CD4-positive, CD25-positive, alpha-beta regulatory T cell (primary cell): ENCODE data around the gene MRFAP1L1. TPM values are rescaled to one million over a fixed set of nuclear protein-coding genes. Genes with fewer than 3 reads are reported as not detected.

ENCODE experiments used
- ATAC-seq, 2 donors: fragments of 150-1000 bp; cut with Tn5 transposase; one replicate each; pipeline ENCODE4 v1.10.0; 2021; ENCODE audit warnings: low read depth in 2 of 2, moderate number of reproducible peaks in 2 of 2, moderate library complexity in 1 of 2
- DNase-seq, 3 donors: peaks; one replicate each; pipeline versions ENCODE4 v3.0.0 to v3.0.0-alpha.2; 2012 to 2022; ENCODE audit warnings: mixed read lengths in 1 of 3
- H3K27ac ChIP-seq: one replicate; pipeline ENCODE4 v1.7.0; 2013; ENCODE audit warnings: mild to moderate bottlenecking, low read length; ENCODE audit not compliant: insufficient read depth, poor library complexity, severe bottlenecking
- H3K27me3 ChIP-seq: one replicate; pipeline ENCODE4 v1.7.0; 2013; ENCODE audit warnings: low read length; ENCODE audit not compliant: control insufficient read depth, insufficient read depth
- H3K36me3 ChIP-seq: one replicate; pipeline ENCODE4 v1.7.0; 2013; ENCODE audit warnings: mild to moderate bottlenecking, low read length, moderate library complexity; ENCODE audit not compliant: control insufficient read depth, insufficient read depth
- H3K4me1 ChIP-seq: 2 replicates; pipeline ENCODE4 v1.7.0; 2013; ENCODE audit warnings: mild to moderate bottlenecking, low read length; ENCODE audit not compliant: insufficient read depth, control insufficient read depth, poor library complexity, severe bottlenecking
- H3K4me3 ChIP-seq: one replicate; pipeline ENCODE4 v1.7.0; 2013; ENCODE audit warnings: low read depth, mild to moderate bottlenecking, low read length, moderate library complexity
- H3K9me3 ChIP-seq, 2 experiments: 1 replicate in 1 of 2; 2 replicates in 1 of 2; pipeline ENCODE4 v1.7.0; 2013; ENCODE audit warnings: low read length in 2 of 2, mild to moderate bottlenecking in 1 of 2, moderate library complexity in 1 of 2; ENCODE audit not compliant: control insufficient read depth in 2 of 2
- H3K27ac Mint-ChIP-seq, 3 donors: one replicate each; pipeline ENCODE4 v1.8.0; 2020 to 2022; ENCODE audit warnings: mild to moderate bottlenecking in 3 of 3, mixed read lengths in 3 of 3, moderate library complexity in 2 of 3
- H3K27me3 Mint-ChIP-seq: one replicate; pipeline ENCODE4 v1.8.0; 2022; ENCODE audit warnings: mild to moderate bottlenecking, mixed read lengths
- H3K36me3 Mint-ChIP-seq: one replicate; pipeline ENCODE4 v1.8.0; 2020; ENCODE audit warnings: mixed read lengths
- H3K4me1 Mint-ChIP-seq, 4 donors: one replicate each; pipeline ENCODE4 v1.8.0; 2020 to 2022; ENCODE audit warnings: mixed read lengths in 4 of 4, mild to moderate bottlenecking in 1 of 4
- H3K4me3 Mint-ChIP-seq, 4 donors: one replicate each; pipeline ENCODE4 v1.8.0; 2020 to 2022; ENCODE audit warnings: mild to moderate bottlenecking in 4 of 4, mixed read lengths in 4 of 4, moderate library complexity in 3 of 4
- H3K9me3 Mint-ChIP-seq, 7 donors: one replicate each; pipeline ENCODE4 v1.8.0; 2020 to 2022; ENCODE audit warnings: mixed read lengths in 7 of 7, mild to moderate bottlenecking in 3 of 7, moderate library complexity in 2 of 7
- polyA plus RNA-seq, 4 donors: library from polyadenylated mRNA; unstranded; fragments of 300-500 nt; fragmentation: Illumina TruSeq; gene quantifications; one replicate each; pipeline ENCODE4 v1.2.3, GENCODE V29; 2021
- total RNA-seq: library from RNA; stranded (reverse); gene quantifications from one replicate; pipeline ENCODE4 v1.2.3, GENCODE V29; 2022

Gene MRFAP1L1
- total and polyA plus RNA-seq, 5 donors from 2014 or later: 32.6 to 156 (median 148) TPM

- Mint-ChIP-seq H3K4me3 (no peak overlapping the region), H3K27me3 (no peaks in the 10 kb centered on the region), H3K9me3 (no peaks in the 10 kb centered on the region), H3K27ac (no peak overlapping the region), H3K4me1 (peaks cover 0 to 13% (median 7%) of the 10 kb centered on the region in 4 donors), H3K36me3 (no peaks in the 10 kb centered on the region)
- H3K4me1 ChIP-seq: peaks cover 20% of the 10 kb centered on the region
- H3K27me3 ChIP-seq: no peaks in the 10 kb centered on the region
- no peaks in the 10 kb centered on the region for H3K36me3 ChIP-seq
- H3K9me3 ChIP-seq: no peaks in the 10 kb centered on the region
- ATAC-seq (no peak), DNase-seq (no peak)
- no peak overlapping the region for H3K27ac ChIP-seq
- no peak overlapping the region for H3K4me3 ChIP-seq
Measured at GRCh38 chr4:6746721-6747293, 37.1 kb upstream of the MRFAP1L1 start.

GRCh38 chr4:6742989-6743388, 33.3 kb upstream of the MRFAP1L1 start:
- no peak for ATAC-seq

GRCh38 chr4:6742507-6742906, 32.8 kb upstream of the MRFAP1L1 start:
- Histone ChIP-seq H3K4me3 (no peak overlapping the region), H3K9me3 (no peaks in the 10 kb centered on the region), H3K27me3 (no peaks in the 10 kb centered on the region), H3K27ac (no peak overlapping the region), H3K4me1 (peaks cover 12% of the 10 kb centered on the region), H3K36me3 (no peaks in the 10 kb centered on the region)
- no peak overlapping the region for H3K27ac Mint-ChIP-seq
- peaks cover 0 to 8% (median 0%) of the 10 kb centered on the region in 4 donors for H3K4me1 Mint-ChIP-seq
- H3K36me3 Mint-ChIP-seq: no peaks in the 10 kb centered on the region
- peaks cover 0 to 6% (median 0%) of the 10 kb centered on the region in 7 donors for H3K9me3 Mint-ChIP-seq
- H3K4me3 Mint-ChIP-seq: no peak overlapping the region
- peak in 1 of 3 donors; percentile 27 for DNase-seq
- peaks cover 14% of the 10 kb centered on the region for H3K27me3 Mint-ChIP-seq
- ATAC-seq: no peak

More at GRCh38 chr4:6742989-6743388, 33.3 kb upstream of the MRFAP1L1 start:
- Histone ChIP-seq H3K27me3 (no peaks in the 10 kb centered on the region), H3K36me3 (no peaks in the 10 kb centered on the region), H3K27ac (no peak overlapping the region), H3K9me3 (no peaks in the 10 kb centered on the region), H3K4me3 (no peak overlapping the region), H3K4me1 (peaks cover 12% of the 10 kb centered on the region)
- Mint-ChIP-seq H3K27ac (no peak overlapping the region), H3K4me3 (no peak overlapping the region), H3K9me3 (peaks cover 0 to 6% (median 0%) of the 10 kb centered on the region in 7 donors), H3K36me3 (no peaks in the 10 kb centered on the region), H3K27me3 (peaks cover 9% of the 10 kb centered on the region), H3K4me1 (peaks cover 0 to 8% (median 0%) of the 10 kb centered on the region in 4 donors)
- no peak for DNase-seq

GRCh38 chr4:6740347-6740746, 30.7 kb upstream of the MRFAP1L1 start:
- no peaks in the 10 kb centered on the region for H3K9me3 ChIP-seq
- H3K27ac Mint-ChIP-seq: no peak overlapping the region
- H3K9me3 Mint-ChIP-seq: peaks cover 0 to 6% (median 0%) of the 10 kb centered on the region in 7 donors
- no peak overlapping the region for H3K4me3 ChIP-seq
- no peaks in the 10 kb centered on the region for H3K36me3 ChIP-seq
- no peaks in the 10 kb centered on the region for H3K27me3 ChIP-seq
- ATAC-seq: no peak
- H3K27ac ChIP-seq: no peak overlapping the region
- H3K36me3 Mint-ChIP-seq: no peaks in the 10 kb centered on the region
- H3K4me1 ChIP-seq: peaks cover 12% of the 10 kb centered on the region
- no peak overlapping the region for H3K4me3 Mint-ChIP-seq
- H3K27me3 Mint-ChIP-seq: peaks cover 17% of the 10 kb centered on the region
- peaks cover 0 to 8% (median 0%) of the 10 kb centered on the region in 4 donors for H3K4me1 Mint-ChIP-seq
- no peak for DNase-seq

- Histone ChIP-seq H3K4me1 (peaks cover 12% of the 10 kb centered on the region), H3K36me3 (no peaks in the 10 kb centered on the region), H3K9me3 (no peaks in the 10 kb centered on the region), H3K4me3 (no peak overlapping the region), H3K27me3 (no peaks in the 10 kb centered on the region), H3K27ac (no peak overlapping the region)
- H3K9me3 Mint-ChIP-seq: peaks cover 0 to 6% (median 0%) of the 10 kb centered on the region in 7 donors
- DNase-seq (no peak), ATAC-seq (no peak)
- H3K4me1 Mint-ChIP-seq: peaks cover 0 to 7% (median 0%) of the 10 kb centered on the region in 4 donors
- no peaks in the 10 kb centered on the region for H3K36me3 Mint-ChIP-seq
- H3K27ac Mint-ChIP-seq: no peak overlapping the region
- no peak overlapping the region for H3K4me3 Mint-ChIP-seq
- peaks cover 19% of the 10 kb centered on the region for H3K27me3 Mint-ChIP-seq
Measured at GRCh38 chr4:6739920-6740319, 30.3 kb upstream of the MRFAP1L1 start.

GRCh38 chr4:6734165-6734786, 24.6 kb upstream of the MRFAP1L1 start:
- no peaks in the 10 kb centered on the region for H3K27me3 ChIP-seq
- no peaks in the 10 kb centered on the region for H3K9me3 Mint-ChIP-seq
- H3K27ac Mint-ChIP-seq: peak overlapping the region in 1 of 3 donors; percentile 3
- no peak for DNase-seq
- no peaks in the 10 kb centered on the region for H3K9me3 ChIP-seq
- H3K4me1 Mint-ChIP-seq: peaks cover 0 to 11% (median 0%) of the 10 kb centered on the region in 4 donors
- peaks cover 11% of the 10 kb centered on the region for H3K27me3 Mint-ChIP-seq
- H3K4me1 ChIP-seq: no peaks in the 10 kb centered on the region
- H3K4me3 ChIP-seq: no peak overlapping the region
- no peak overlapping the region for H3K4me3 Mint-ChIP-seq
- no peaks in the 10 kb centered on the region for H3K36me3 ChIP-seq
- no peaks in the 10 kb centered on the region for H3K36me3 Mint-ChIP-seq
- ATAC-seq: no peak
- H3K27ac ChIP-seq: no peak overlapping the region

- H3K4me3 ChIP-seq: no peak overlapping the region
- H3K27ac ChIP-seq: no peak overlapping the region
- ATAC-seq: no peak
Measured at GRCh38 chr4:6733358-6734164, 23.9 kb upstream of the MRFAP1L1 start.

More at GRCh38 chr4:6733358-6734164, 23.9 kb upstream of the MRFAP1L1 start:
- Histone ChIP-seq H3K4me1 (no peaks in the 10 kb centered on the region), H3K36me3 (no peaks in the 10 kb centered on the region), H3K9me3 (no peaks in the 10 kb centered on the region), H3K27me3 (no peaks in the 10 kb centered on the region)
- Mint-ChIP-seq H3K27me3 (peaks cover 11% of the 10 kb centered on the region), H3K9me3 (no peaks in the 10 kb centered on the region), H3K4me3 (no peak overlapping the region), H3K27ac (no peak overlapping the region), H3K36me3 (no peaks in the 10 kb centered on the region), H3K4me1 (peaks cover 0 to 16% (median 0%) of the 10 kb centered on the region in 4 donors)
- DNase-seq: no peak
